Lower leg skin (tissue), 4 donors: Measurements from ENCODE around the gene RPL4. TPM values are rescaled to one million over a fixed set of nuclear protein-coding genes. Genes with fewer than 3 reads are reported as not detected.
"Not testable (repeated sequence)": the region's sequence is repeated elsewhere in the genome, so short reads cannot be mapped to it uniquely, and the experiment has no call there.

Experiments used
- DNase-seq, 2 donors: peaks; one replicate each; pipeline ENCODE4 v3.0.0-alpha.2; 2019; ENCODE audit warnings: low spot score in 2 of 2
- H3K4me3 ChIP-seq: fragments of 200-600 bp; sonication (generic); 2 replicates; pipeline ENCODE4 v1.5.1; 2017; ENCODE audit warnings: mild to moderate bottlenecking, low read depth; ENCODE audit not compliant: poor library complexity, severe bottlenecking
- CTCF ChIP-seq, 3 donors: fragments of 450-650 bp; IDR thresholded peaks; one replicate each; pipeline ENCODE4 v1.5.1; 2016; ENCODE audit warnings: antibody characterized with exemption in 3 of 3, mild to moderate bottlenecking in 3 of 3, moderate library complexity in 2 of 3
- POLR2A ChIP-seq, 2 donors: fragments of 450-650 bp; IDR thresholded peaks; one replicate each; pipeline ENCODE4 v1.6.1; 2016 to 2017; ENCODE audit warnings: antibody characterized with exemption in 2 of 2, mild to moderate bottlenecking in 1 of 2, moderate library complexity in 1 of 2
- WGBS, 2 donors: methylation state at CpG; one replicate each; pipeline ENCODE4 v1.1.5; 2018; 5-methylcytosine and 5-hydroxymethylcytosine counted together
- intact Hi-C: fragments of 100-400 bp; cut with DNase I; formaldehyde crosslinking; loops from one replicate; pipeline ENCODE4 v1.15.0; 2023; ENCODE audit warnings: low total_unique reads
- total RNA-seq, 4 donors: library from RNA; depleted of rRNA; stranded (reverse); fragments of >200 nt; gene quantifications; one replicate each; pipeline ENCODE4 v1.1.0, GENCODE V29; 2016

RPL4 gene
- total RNA-seq, 4 donors from 2014 or later: 4,479 to 8,244 (median 6,347) TPM

GRCh38 chr15:66503780-66504562, 684 bp downstream of the RPL4 start:
- intact Hi-C loops: loop anchor here (5.0 kb wide), 1 partner anchor 1292 kb away; the partner anchor contains the start of gene CILP
- no peak for DNase-seq
- TF ChIP-seq CTCF (IDR thresholded peaks at IDR 0.05) (no peak), POLR2A (IDR thresholded peaks at IDR 0.05) (no peak)
- H3K4me3 ChIP-seq: peak overlapping the region; percentile 78
- WGBS, 2 donors: 0 to 1% methylated on average over 12 of the region's 12 CpGs

DNA sequence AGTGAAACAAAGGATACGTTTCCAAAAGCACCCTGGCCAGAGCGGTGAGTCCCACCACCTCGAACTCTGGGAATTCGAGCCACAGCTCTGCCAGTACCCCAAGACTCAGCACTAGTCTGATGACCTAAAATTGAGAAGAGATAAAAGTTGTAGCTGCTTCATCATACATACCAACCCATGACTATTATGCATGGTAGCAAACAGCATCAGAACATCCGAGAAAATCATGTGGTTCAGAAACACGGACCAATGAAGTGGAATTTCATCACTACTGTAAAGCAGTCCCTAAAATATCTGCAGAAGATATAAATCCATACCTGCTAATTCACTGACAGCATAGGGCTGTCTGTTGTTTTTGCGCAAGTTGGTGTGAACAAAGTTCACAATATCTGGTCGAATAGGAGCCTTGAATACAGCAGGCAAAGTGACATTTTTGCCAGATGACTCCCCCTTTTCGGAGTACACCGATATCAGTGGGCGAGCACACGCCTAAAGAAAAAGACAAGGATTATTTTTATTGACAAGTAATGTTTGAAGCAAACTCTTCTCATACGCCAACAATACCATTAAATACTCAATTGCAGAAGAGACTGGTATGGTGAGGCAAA, 1.5 kb downstream of the RPL4 start:
- intact Hi-C loops: loop anchor here (5.0 kb wide), 1 partner anchor 1291 kb away; the partner anchor contains the start of gene CILP
- DNase-seq: not testable (repeated sequence)
- 45 to 49% methylated on average over 13 of the region's 13 CpGs for WGBS, 2 donors
- H3K4me3 ChIP-seq: peak overlapping the region; percentile 78

DNA sequence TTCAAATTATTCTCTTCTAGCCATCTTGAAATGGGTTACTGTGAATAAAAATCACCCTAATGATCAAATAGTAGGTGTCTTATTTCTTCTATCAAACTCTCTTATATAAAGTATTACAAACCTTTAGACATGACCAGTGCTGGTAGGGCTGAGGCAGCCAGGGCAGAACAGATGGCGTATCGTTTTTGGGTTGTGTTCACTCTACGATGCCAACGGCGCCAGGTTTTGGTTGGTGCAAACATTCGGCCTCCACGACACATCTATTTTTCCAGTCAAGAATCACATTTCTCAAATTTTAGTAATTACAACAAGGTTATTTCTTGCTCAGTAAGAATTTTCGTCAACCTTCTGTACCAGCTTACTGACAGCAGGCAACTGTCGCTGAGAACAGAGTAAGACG, 2.2 kb downstream of the RPL4 start:
- no peak for DNase-seq
- H3K4me3 ChIP-seq: no peak overlapping the region
- 80 to 81% methylated on average over 10 of the region's 10 CpGs for WGBS, 2 donors
- TF ChIP-seq POLR2A (IDR thresholded peaks at IDR 0.05): no peak
- no peak for TF ChIP-seq CTCF (IDR thresholded peaks at IDR 0.05)
- intact Hi-C loops: loop anchor here (5.0 kb wide), 1 partner anchor 1290 kb away; the partner anchor contains the start of gene CILP

- DNase-seq: not testable (repeated sequence)
- 82 to 84% methylated on average over 7 of the region's 7 CpGs for WGBS, 2 donors
- intact Hi-C loops: loop anchor here (5.0 kb wide), 1 partner anchor 1288 kb away; the partner anchor contains the start of gene CILP
These were observed 4.3 kb downstream of the RPL4 start for GRCh38 chr15:66500346-66500745.

DNA sequence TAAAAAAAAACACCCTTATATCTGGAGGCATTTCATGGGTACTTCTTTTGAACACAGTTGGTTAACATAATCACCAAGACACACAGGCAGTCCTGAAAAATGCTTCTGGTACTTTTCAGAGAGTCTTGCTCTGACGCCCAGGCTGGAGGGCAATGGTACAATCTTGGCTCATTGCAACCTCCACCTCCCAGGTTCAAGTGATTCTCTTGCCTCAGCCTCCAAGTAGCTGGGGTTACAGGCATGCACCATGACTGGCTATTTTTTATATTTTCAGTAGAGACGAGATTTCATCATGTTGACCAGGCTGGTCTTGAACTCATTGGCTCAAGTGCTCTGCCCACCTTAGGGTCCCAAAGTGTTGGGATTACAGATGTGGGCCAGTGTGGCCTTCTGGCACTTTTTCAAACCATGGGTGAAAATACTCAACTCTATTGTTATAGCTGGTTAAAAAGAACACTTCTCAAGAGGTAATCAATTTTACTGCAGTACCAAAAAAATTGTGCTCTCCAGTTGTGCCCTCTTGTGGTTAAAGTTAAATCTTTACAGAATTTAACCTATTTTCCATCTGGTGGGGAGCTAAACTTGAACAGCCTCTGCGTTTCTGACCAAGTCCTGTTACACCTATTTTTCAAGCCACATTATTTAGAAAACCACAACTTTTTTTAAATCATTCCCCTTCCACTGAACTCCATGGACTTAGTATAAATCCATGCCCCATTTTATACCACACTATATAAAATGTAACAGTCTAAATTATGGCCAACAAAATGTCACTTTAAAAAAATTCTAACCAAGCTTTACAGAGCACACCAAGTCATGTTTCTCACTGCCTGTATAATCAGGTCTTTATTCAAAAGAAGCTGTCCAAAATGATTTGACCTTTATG, 5.9 kb downstream of the RPL4 start:
- TF ChIP-seq CTCF (IDR thresholded peaks at IDR 0.05): no peak
- no peak for TF ChIP-seq POLR2A (IDR thresholded peaks at IDR 0.05)
- intact Hi-C loops: loop anchor here (10.0 kb wide), 1 partner anchor 114 kb away; the partner anchor contains the start of gene MAP2K1

More at GRCh38 chr15:66500346-66500745, 4.3 kb downstream of the RPL4 start:
- not testable (repeated sequence) for H3K4me3 ChIP-seq

More for the DNA sequence above, 5.9 kb downstream of the RPL4 start:
- H3K4me3 ChIP-seq: no peak overlapping the region
- DNase-seq: no peak
- WGBS, 2 donors: 39 to 41% methylated on average over 3 of the region's 3 CpGs
